GM12891 (cell line): ENCODE measurements around the gene MUC6.

Source experiments
- DNase-seq: peaks from one replicate; pipeline ENCODE4 v3.0.0; 2011; ENCODE audit warnings: low spot score; ENCODE audit not compliant: insufficient read length
- FAIRE-seq: peaks from 2 replicates; lab custom pipeline; 2011; peaks lifted over from hg19 to GRCh38; lab: Jason Lieb, UNC
- PAX5 ChIP-seq: IDR thresholded peaks from 2 replicates; pipeline ENCODE4 v1.6.1; 2011; ENCODE audit warnings: low read length, moderate library complexity, mild to moderate bottlenecking; ENCODE audit not compliant: insufficient read depth, severe bottlenecking
- POLR2A ChIP-seq: IDR thresholded peaks from 2 replicates; pipeline ENCODE4 v1.6.1; 2011; ENCODE audit warnings: low read depth, low read length, control low read depth
- POLR2AphosphoS5 ChIP-seq: IDR thresholded peaks from 2 replicates; pipeline ENCODE4 v1.6.1; 2011; ENCODE audit warnings: low read depth, low read length, control low read depth
- POU2F2 ChIP-seq: IDR thresholded peaks from 2 replicates; pipeline ENCODE4 v1.6.1; 2011; ENCODE audit warnings: low read depth, mild to moderate bottlenecking, control low read depth, low read length, moderate library complexity
- SPI1 ChIP-seq: IDR thresholded peaks from 2 replicates; pipeline ENCODE4 v1.6.1; 2011; ENCODE audit warnings: low read depth, low read length, control low read depth
- TAF1 ChIP-seq: IDR thresholded peaks from 2 replicates; pipeline ENCODE4 v1.6.1; 2011; ENCODE audit warnings: low read depth, low read length, control low read depth

The MUC6 gene

DNA sequence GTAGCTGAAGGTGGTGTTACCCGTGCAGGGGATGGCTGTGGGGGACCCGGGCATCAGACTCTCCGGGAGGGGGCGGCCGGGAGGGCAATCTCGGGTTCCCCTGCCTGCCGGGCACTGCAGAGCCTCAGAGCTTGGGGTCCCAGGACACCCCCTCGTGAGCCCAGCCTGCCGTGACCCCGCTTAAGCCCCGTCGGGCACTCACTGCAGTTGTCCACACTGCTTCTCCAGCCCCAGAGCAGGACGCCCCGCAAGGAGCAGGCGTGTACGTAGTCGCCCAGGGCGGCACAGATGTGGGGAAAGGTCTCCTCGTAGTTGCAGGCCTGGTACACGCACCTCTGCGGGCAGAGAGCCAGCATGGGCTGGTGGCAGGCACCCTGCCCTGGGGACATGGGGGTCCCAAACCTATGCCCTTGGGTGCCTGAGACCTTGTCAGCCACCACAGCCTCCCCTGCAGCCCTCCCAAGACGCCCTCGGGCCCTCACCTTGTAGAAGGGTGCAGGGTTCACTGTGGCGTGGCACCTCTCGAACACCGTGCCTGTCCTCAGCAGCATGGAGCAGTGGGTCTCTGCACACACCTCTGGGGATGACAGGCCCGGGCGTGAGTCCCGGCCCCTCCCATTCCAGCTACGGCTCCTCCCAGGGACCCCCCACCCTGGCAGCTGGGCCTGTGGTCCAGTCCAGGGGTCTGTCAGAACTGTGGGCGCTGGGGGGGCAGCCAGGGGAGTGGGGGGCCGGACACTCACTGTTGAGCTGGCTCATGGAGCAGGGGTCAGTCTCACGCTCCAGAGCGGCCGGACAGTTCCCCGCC lies 8.8 kb downstream of the MUC6 start:
- TF ChIP-seq POLR2A (no peak), POLR2AphosphoS5 (no peak), PAX5 (no peak), POU2F2 (no peak), SPI1 (no peak), TAF1 (no peak)
- no peak for DNase-seq
- FAIRE-seq = no peak

DNA sequence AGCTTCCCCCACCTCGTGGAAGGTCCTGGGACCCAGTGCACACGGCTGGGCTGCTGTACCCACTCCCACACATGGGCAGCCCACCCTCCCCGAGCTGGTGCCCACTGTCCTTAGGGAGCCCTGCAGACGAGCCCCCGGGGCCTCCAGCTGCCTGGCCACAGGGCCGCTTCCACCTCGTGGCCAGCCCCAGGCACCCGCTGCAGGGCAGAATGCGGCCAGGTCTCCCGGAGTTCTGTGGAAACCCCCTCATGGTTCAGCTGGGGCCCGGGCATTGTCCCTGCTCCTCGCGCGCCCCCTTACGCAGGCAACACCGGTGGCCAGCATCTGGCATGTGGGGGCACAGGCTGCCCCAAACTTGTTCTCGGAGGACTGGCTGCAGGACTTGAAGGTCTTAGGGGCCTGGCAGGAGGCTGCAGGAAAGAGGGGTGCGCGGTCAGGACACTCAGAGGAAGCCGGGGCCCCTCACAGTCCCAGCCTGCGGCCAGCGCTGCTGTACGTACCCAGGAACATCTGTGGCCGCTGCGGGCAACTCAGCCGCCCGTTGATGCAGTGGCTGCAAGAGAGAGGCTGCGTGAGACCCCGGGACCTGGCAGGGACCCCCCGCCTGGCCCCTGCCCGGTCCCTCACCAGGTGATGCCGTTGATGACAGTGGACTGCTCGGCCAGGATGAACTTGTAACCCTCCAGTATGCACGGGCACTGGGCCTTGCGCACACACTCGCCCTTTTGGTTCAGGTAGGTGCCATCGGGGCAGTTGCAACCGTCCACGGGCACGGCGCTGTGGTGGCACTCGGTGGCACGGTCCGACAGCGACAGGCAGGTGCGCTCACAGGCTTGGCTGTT lies 9.7 kb downstream of the MUC6 start:
- DNase-seq (no peak), FAIRE-seq (no peak)
- TF ChIP-seq POLR2AphosphoS5 (no peak), POLR2A (no peak), POU2F2 (no peak), SPI1 (no peak), TAF1 (no peak), PAX5 (no peak)

DNA sequence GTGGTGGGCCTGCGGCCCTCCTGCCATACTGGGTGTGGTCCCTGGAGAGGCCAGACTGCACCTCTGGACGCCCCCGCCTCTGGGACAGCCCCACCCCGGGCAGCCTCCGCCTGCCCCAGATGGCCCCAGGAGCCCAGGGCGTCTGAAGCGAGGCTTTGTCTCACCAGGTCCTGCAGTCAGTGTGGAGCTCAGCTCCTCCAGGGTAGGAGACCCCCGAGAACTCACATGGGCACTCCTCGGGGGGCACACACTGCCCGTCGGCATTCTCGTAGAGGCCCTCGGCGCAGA lies 10.4 kb downstream of the MUC6 start:
- FAIRE-seq (no peak), DNase-seq (no peak)
- TF ChIP-seq PAX5 (no peak), SPI1 (no peak), POLR2A (no peak)

DNA sequence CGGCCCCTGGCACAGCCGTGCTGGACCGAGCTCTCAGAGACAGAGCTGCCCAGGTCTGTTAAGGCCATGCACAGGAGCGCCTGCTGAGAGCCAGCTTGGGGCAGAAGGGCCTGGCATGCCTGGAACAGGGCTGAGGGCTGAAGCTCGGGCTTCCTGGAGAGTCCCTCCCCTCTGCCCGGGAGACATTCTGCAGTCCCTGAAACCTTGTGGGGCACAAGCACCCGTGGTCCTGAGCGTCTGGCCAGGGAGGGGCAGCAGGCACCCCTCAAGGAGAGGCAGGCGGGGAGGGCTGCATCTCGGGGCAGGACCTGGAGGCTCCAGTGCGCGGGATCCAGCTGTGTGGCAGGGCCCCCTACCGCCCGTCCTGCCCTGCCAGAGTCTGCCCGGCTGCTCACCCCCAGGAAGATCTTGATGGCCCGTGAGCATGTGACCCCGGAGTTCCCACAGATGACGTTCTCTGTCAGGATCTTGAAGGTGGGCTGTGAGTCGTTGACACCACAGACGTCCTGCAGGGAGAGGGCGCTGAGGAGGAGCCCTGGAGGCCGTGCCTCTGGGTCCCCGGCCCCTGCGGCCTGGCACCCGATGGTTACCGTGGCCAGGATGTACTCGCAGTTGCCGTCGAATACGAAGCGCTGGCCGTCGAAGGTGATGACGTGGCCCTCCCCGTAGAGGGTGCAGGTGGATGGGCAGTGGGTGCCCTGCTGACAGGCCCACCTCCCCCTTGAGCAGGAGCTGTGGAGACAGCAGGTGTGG lies 10.9 kb downstream of the MUC6 start:
- TF ChIP-seq PAX5 = no peak
- TF ChIP-seq TAF1 = no peak
- TF ChIP-seq POU2F2 = no peak
- no peak for TF ChIP-seq POLR2A
- no peak for TF ChIP-seq SPI1
- FAIRE-seq = no peak
- no peak for DNase-seq

DNA sequence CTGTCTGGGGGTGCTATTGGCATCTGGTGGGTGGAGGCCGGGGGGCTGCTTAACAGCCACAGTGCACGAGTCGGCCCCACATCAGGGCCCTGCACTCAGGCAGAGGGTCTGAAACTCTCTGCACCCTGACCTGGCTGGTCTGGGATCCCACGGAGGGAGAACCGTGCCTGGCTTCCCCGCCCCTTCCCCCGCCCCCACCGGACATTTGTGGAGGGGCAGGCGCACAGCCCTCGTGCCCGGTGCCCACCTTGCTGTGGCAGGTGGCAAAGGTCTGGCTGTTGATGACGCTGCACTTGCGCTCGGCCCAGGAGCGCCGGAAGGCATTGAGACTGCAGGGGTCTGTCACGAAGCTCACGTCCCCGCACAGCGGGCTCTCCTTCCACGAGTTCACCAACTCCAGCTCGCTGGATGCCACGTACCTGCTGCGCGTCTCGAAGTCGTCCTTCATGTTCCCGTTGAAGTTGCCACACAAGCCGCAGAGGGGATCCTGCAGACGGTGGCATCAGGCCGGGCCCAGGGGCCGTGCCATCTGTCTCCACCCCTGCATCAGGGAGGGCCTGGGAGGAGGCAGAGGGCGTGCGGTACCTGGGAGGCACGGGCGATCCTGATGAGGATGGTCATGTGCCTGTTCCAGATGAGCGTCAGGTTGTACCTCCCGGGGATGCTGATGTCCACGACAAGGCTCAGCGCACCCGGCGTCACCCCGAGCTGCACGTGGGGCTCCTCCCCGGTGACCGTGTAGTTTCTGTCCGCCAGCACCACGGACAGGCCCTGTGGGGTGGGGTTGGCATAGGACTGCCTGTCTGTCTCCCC lies 11.7 kb downstream of the MUC6 start:
- no peak for FAIRE-seq
- DNase-seq = no peak
- TF ChIP-seq POU2F2 (no peak), PAX5 (no peak), POLR2AphosphoS5 (no peak), SPI1 (no peak), POLR2A (no peak), TAF1 (no peak)

DNA sequence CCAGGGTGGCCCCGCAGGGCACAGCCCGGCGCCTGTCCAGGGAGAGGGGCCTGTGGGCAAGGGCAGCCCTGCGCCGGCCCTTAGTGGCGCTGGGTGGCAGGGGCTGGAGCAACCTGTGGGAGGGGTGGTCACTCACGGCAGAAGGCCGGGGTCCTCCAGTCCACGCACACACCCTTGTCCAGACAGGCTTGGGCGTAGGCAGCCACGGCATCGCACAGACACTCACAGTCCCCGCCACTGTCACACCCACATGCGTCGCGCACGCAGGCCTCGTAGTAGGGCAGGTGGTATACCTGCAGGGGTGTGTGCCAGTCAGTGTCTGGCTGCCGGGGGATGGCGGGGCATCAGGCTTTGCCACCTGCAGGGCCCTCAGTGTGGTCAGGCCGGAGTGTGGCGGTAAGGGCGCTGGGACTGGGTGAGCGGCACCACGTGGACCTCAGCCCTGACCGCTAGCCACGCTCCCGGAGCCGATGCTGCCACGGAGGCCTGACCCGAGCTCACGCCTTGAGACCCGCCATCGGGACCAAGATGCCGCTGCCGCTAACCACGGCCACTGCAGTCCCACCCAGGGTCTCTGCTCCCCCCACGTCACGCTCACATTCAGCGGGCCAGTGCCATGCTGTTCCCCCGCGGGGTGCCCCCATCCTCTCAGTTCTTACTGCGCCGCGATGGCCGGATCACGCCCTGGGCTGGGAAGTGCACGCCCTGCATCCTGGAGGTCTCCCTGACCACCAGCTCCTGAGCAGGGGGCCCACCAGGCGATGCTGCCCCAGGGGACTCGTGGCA lies 12.5 kb downstream of the MUC6 start:
- TF ChIP-seq PAX5 (no peak), SPI1 (no peak), POLR2A (no peak), TAF1 (no peak), POLR2AphosphoS5 (no peak), POU2F2 (no peak)
- no peak for FAIRE-seq

DNA sequence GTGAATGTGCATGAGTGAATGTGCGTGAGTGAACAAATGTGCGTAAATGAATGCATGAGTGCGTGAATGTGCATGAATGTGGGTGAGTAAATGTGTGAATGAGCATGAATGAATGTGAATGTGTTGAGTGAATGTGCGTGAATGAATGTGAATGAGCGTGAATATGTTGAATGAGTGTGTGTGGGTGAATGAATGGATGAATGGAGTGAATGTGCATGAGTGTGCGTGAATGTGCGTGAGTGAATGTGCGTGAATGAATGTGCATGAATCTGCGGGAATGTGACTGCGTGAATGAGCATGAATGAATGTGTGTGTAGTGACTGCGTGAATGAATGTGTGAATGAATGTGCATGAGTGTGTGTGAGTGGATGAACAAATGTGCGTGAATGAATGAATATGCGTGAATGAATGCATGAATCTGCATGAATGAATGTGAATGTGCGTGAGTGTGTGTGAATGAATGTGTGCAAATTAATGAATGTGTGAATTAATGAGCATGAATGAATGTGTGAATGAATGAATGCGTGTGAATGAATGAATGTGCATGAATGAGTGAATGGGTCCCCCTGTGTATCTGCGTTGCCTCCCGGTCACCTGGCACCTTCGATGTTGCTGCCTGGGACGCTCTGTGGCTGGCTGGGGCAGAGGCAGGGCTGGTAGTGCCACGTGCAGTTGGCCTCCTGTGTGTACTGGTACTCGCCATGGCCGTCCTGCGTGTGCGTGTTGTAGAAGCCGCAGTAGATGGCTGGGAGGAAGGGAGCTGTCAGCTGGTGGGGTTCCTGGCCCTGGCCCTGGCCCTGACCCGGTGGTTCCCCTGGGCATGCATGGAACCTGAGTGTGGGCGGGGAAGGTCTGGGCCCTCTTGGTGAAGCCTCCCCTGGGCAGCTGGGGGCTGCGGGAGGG lies 13.4 kb downstream of the MUC6 start:
- no peak for DNase-seq
- TF ChIP-seq POLR2AphosphoS5 (no peak; the same call in 1 of the 2 replicates), SPI1 (no peak), TAF1 (no peak), PAX5 (no peak), POLR2A (no peak), POU2F2 (no peak; the same call in 1 of the 2 replicates)
- peak; percentile 51 for FAIRE-seq

More for the DNA sequence above, 12.5 kb downstream of the MUC6 start:
- DNase-seq = no peak
